ENCODE data around the gene PTDSS2. TPM values are rescaled to one million over a fixed set of nuclear protein-coding genes. Genes with fewer than 3 reads are reported as not detected.

The PTDSS2 gene
- total RNA-seq, 1 donor from 2014 or later: 47.3 TPM

- peaks cover 15% of the 10 kb centered on the region for H3K4me1 Mint-ChIP-seq (ENCODE audit: low read depth, unreplicated experiment)
- no peak for FAIRE-seq
- H3K79me2 ChIP-seq (ENCODE audit: insufficient read depth, low read length): peaks cover 54% of the 10 kb centered on the region
Observed at GRCh38 chr11:472272-472671, 22.2 kb downstream of the PTDSS2 start.

GRCh38 chr11:472816-473215 lies 22.7 kb downstream of the PTDSS2 start:
- H3K36me3 Mint-ChIP-seq (ENCODE audit: low read depth, unreplicated experiment): peaks cover 2% of the 10 kb centered on the region
- no peak overlapping the region for H3K4me2 ChIP-seq (ENCODE audit: low read length)
- no peak overlapping the region for H3K4me3 Mint-ChIP-seq (ENCODE audit: unreplicated experiment)
- H3K27ac Mint-ChIP-seq (ENCODE audit: unreplicated experiment): no peak overlapping the region
- no peaks in the 10 kb centered on the region for H3K27me3 ChIP-seq (ENCODE audit: insufficient read depth, low read length)
- H3K79me2 ChIP-seq (ENCODE audit: insufficient read depth, low read length): peaks cover 56% of the 10 kb centered on the region
- H3K27me3 Mint-ChIP-seq (ENCODE audit: low read depth, unreplicated experiment): no peaks in the 10 kb centered on the region
- no peaks in the 10 kb centered on the region for H3K9me3 Mint-ChIP-seq (ENCODE audit: unreplicated experiment)
- H3K4me1 ChIP-seq (ENCODE audit: insufficient read depth, low read length): peaks cover 7% of the 10 kb centered on the region
- no peak overlapping the region for H3K9ac ChIP-seq (ENCODE audit: low read length)
- peaks cover 24% of the 10 kb centered on the region for H4K20me1 ChIP-seq (ENCODE audit: insufficient read depth, low read length)
- H3K9me3 ChIP-seq (ENCODE audit: insufficient read depth, low read depth, low read length): no peaks in the 10 kb centered on the region
- no peak overlapping the region for H3K27ac ChIP-seq (ENCODE audit: low read depth, low read length)
- no peaks in the 10 kb centered on the region for H3K36me3 ChIP-seq (ENCODE audit: insufficient read depth, low read length)
- no peak overlapping the region for H2AFZ ChIP-seq (ENCODE audit: low read depth, low read length)
- no peak overlapping the region for H3K4me3 ChIP-seq (ENCODE audit: insufficient read depth, low read depth, low read length)
- no peak for TF ChIP-seq EZH2 (IDR thresholded peaks at IDR 0.05; ENCODE audit: insufficient read depth, low read length)
- TF ChIP-seq, protein P1, sequence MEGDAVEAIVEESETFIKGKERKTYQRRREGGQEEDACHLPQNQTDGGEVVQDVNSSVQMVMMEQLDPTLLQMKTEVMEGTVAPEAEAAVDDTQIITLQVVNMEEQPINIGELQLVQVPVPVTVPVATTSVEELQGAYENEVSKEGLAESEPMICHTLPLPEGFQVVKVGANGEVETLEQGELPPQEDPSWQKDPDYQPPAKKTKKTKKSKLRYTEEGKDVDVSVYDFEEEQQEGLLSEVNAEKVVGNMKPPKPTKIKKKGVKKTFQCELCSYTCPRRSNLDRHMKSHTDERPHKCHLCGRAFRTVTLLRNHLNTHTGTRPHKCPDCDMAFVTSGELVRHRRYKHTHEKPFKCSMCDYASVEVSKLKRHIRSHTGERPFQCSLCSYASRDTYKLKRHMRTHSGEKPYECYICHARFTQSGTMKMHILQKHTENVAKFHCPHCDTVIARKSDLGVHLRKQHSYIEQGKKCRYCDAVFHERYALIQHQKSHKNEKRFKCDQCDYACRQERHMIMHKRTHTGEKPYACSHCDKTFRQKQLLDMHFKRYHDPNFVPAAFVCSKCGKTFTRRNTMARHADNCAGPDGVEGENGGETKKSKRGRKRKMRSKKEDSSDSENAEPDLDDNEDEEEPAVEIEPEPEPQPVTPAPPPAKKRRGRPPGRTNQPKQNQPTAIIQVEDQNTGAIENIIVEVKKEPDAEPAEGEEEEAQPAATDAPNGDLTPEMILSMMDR (IDR thresholded peaks at IDR 0.05; ENCODE audit: insufficient read depth, low read depth, low read length): no peak
- no peak for DNase-seq (ENCODE audit: low read depth)
- FAIRE-seq: no peak
- H3K4me1 Mint-ChIP-seq (ENCODE audit: low read depth, unreplicated experiment): peaks cover 15% of the 10 kb centered on the region

More at GRCh38 chr11:472272-472671, 22.2 kb downstream of the PTDSS2 start:
- Histone ChIP-seq H3K4me2 (ENCODE audit: low read length) (no peak overlapping the region), H3K36me3 (ENCODE audit: insufficient read depth, low read length) (no peaks in the 10 kb centered on the region), H3K4me3 (ENCODE audit: insufficient read depth, low read depth, low read length) (no peak overlapping the region), H2AFZ (ENCODE audit: low read depth, low read length) (no peak overlapping the region), H3K4me1 (ENCODE audit: insufficient read depth, low read length) (peaks cover 7% of the 10 kb centered on the region), H3K27ac (ENCODE audit: low read depth, low read length) (no peak overlapping the region), H3K27me3 (ENCODE audit: insufficient read depth, low read length) (no peaks in the 10 kb centered on the region), H3K9me3 (ENCODE audit: insufficient read depth, low read depth, low read length) (no peaks in the 10 kb centered on the region), H3K9ac (ENCODE audit: low read length) (no peak overlapping the region), H4K20me1 (ENCODE audit: insufficient read depth, low read length) (peaks cover 19% of the 10 kb centered on the region)
- DNase-seq (ENCODE audit: low read depth): no peak
- Mint-ChIP-seq H3K4me3 (ENCODE audit: unreplicated experiment) (no peak overlapping the region), H3K27ac (ENCODE audit: unreplicated experiment) (no peak overlapping the region), H3K27me3 (ENCODE audit: low read depth, unreplicated experiment) (no peaks in the 10 kb centered on the region), H3K36me3 (ENCODE audit: low read depth, unreplicated experiment) (peaks cover 2% of the 10 kb centered on the region), H3K9me3 (ENCODE audit: unreplicated experiment) (no peaks in the 10 kb centered on the region)
- TF ChIP-seq, protein P1 (IDR thresholded peaks at IDR 0.05; ENCODE audit: insufficient read depth, low read depth, low read length): no peak
- TF ChIP-seq EZH2 (IDR thresholded peaks at IDR 0.05; ENCODE audit: insufficient read depth, low read length): no peak

- Histone ChIP-seq H3K9ac (ENCODE audit: low read length) (no peak overlapping the region), H3K27me3 (ENCODE audit: insufficient read depth, low read length) (no peaks in the 10 kb centered on the region), H3K79me2 (ENCODE audit: insufficient read depth, low read length) (peaks cover 58% of the 10 kb centered on the region), H3K27ac (ENCODE audit: low read depth, low read length) (no peak overlapping the region), H3K4me1 (ENCODE audit: insufficient read depth, low read length) (peaks cover 7% of the 10 kb centered on the region), H3K36me3 (ENCODE audit: insufficient read depth, low read length) (no peaks in the 10 kb centered on the region), H2AFZ (ENCODE audit: low read depth, low read length) (no peak overlapping the region), H4K20me1 (ENCODE audit: insufficient read depth, low read length) (peaks cover 24% of the 10 kb centered on the region), H3K9me3 (ENCODE audit: insufficient read depth, low read depth, low read length) (no peaks in the 10 kb centered on the region), H3K4me2 (ENCODE audit: low read length) (no peak overlapping the region), H3K4me3 (ENCODE audit: insufficient read depth, low read depth, low read length) (no peak overlapping the region)
- Mint-ChIP-seq H3K36me3 (ENCODE audit: low read depth, unreplicated experiment) (peaks cover 2% of the 10 kb centered on the region), H3K27ac (ENCODE audit: unreplicated experiment) (no peak overlapping the region), H3K27me3 (ENCODE audit: low read depth, unreplicated experiment) (no peaks in the 10 kb centered on the region), H3K9me3 (ENCODE audit: unreplicated experiment) (no peaks in the 10 kb centered on the region), H3K4me3 (ENCODE audit: unreplicated experiment) (no peak overlapping the region), H3K4me1 (ENCODE audit: low read depth, unreplicated experiment) (peaks cover 10% of the 10 kb centered on the region)
- no peak for FAIRE-seq
- TF ChIP-seq, protein P1 (IDR thresholded peaks at IDR 0.05; ENCODE audit: insufficient read depth, low read depth, low read length): no peak
- TF ChIP-seq EZH2 (IDR thresholded peaks at IDR 0.05; ENCODE audit: insufficient read depth, low read length): no peak
- no peak for DNase-seq (ENCODE audit: low read depth)
Observed at GRCh38 chr11:473415-473814, 23.3 kb downstream of the PTDSS2 start.

All from astrocyte (in vitro differentiated cells and primary cell).